Upper lobe of left lung (tissue), 4 donors: Measurements from ENCODE around the gene STRIP1.
A peak's percentile ranks its signal among the peaks of the same experiment; 100 is the strongest.

Source experiments
- EP300 ChIP-seq, 4 donors: sonication (generic); formaldehyde crosslinking; IDR thresholded peaks; one replicate each; pipeline ENCODE4 v1.5.1; 2017; ENCODE audit warnings: antibody characterized with exemption in 4 of 4, control low read depth in 2 of 4
- POLR2A ChIP-seq, 4 donors: fragments of 450-650 bp; IDR thresholded peaks; one replicate each; pipeline ENCODE4 v1.5.1; 2016 to 2017; ENCODE audit warnings: antibody characterized with exemption in 4 of 4, mild to moderate bottlenecking in 2 of 4
- POLR2AphosphoS5 ChIP-seq, 2 donors: sonication (generic); formaldehyde crosslinking; IDR thresholded peaks; one replicate each; pipeline ENCODE4 v1.5.1; 2017; ENCODE audit warnings: antibody characterized with exemption in 2 of 2
- TF ChIP-seq, protein P1 (sequence below), 6 experiments: fragments of 450-650 bp in 4 of 6; fragments of 200-600 bp in 2 of 6; sonication (generic) in 2 of 6; IDR thresholded peaks; one replicate each; pipeline ENCODE4 v1.5.1; 2016 to 2019; ENCODE audit warnings: antibody characterized with exemption in 6 of 6

DNA sequence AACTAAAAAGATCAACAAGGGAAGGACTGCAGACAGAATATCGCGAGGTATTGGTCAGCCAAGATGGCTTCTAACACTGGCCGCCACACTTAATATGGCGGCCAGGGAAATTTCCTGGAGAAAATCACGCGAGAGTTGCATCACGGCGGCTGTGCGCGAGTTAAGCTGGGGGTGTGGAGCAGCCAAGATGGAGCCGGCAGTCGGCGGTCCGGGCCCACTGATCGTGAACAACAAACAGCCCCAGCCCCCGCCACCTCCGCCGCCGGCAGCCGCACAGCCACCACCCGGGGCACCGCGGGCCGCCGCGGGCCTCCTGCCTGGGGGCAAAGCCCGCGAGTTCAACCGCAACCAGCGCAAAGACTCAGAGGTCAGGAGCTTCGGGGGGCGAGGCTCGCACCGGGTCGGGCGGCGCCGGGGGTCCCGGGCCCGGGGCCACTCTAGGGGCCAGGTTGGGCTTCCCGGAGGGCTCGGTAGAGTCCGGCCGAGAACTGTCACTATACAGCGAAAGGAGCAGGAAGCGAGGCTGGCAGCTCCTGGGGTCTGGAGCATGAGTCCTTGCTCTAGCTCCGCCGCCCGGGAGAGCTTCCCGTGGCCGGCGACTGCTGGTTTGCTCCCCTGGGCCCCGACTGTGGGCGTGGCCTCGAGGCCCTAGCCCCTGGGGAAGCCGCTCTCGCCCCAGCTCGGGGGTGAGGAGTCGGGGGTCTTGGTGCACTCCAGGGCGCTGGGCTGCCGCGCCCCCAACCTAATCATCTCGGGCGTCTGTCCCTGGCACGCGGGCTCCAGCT is at the start of gene STRIP1:
- TF ChIP-seq POLR2A (IDR thresholded peaks at IDR 0.05) (peak in 3 of 4 donors; percentile 63 to 78 (median 68)), POLR2AphosphoS5 (IDR thresholded peaks at IDR 0.05) (peak; percentile 87 to 94), EP300 (IDR thresholded peaks at IDR 0.05) (peak in 1 of 4 donors; percentile 4)
- TF ChIP-seq, protein P1, sequence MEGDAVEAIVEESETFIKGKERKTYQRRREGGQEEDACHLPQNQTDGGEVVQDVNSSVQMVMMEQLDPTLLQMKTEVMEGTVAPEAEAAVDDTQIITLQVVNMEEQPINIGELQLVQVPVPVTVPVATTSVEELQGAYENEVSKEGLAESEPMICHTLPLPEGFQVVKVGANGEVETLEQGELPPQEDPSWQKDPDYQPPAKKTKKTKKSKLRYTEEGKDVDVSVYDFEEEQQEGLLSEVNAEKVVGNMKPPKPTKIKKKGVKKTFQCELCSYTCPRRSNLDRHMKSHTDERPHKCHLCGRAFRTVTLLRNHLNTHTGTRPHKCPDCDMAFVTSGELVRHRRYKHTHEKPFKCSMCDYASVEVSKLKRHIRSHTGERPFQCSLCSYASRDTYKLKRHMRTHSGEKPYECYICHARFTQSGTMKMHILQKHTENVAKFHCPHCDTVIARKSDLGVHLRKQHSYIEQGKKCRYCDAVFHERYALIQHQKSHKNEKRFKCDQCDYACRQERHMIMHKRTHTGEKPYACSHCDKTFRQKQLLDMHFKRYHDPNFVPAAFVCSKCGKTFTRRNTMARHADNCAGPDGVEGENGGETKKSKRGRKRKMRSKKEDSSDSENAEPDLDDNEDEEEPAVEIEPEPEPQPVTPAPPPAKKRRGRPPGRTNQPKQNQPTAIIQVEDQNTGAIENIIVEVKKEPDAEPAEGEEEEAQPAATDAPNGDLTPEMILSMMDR (IDR thresholded peaks at IDR 0.05), result peak in 1 of 6 experiments; percentile 25
